WTC11 (cell line): ENCODE data around the gene PIEZO1. TPM values are rescaled to one million over a fixed set of nuclear protein-coding genes. Genes with fewer than 3 reads are reported as not detected.
A peak's percentile ranks its signal among the peaks of the same experiment; 100 is the strongest.

Experiments used
- ATAC-seq: fragments of 200-7000 bp; cut with Tn5 transposase; 2 replicates; pipeline ENCODE4 v1.10.0; 2021; ENCODE audit warnings: mild to moderate bottlenecking, moderate library complexity
- CTCF ChIA-PET: fragments of 300-600 bp; sonication (Branson Sonifier 250); formaldehyde crosslinking; loops from one replicate; lab custom pipeline; 2021; ENCODE audit warnings: antibody characterized with exemption; lab: Charles Lee
- POLR2A ChIA-PET: fragments of 350-600 bp; sonication (Branson Sonifier 250); formaldehyde crosslinking; loops from one replicate; lab custom pipeline; 2021; ENCODE audit warnings: antibody characterized with exemption; lab: Charles Lee
- DNase-seq: peaks from one replicate; pipeline ENCODE4 v3.0.0; 2021; ENCODE audit warnings: low spot score
- H3K27ac Mint-ChIP-seq: 2 replicates; pipeline ENCODE4 v1.8.0; 2021; ENCODE audit warnings: mixed read lengths
- H3K27me3 Mint-ChIP-seq: 2 replicates; pipeline ENCODE4 v1.8.0; 2021; ENCODE audit warnings: low read depth, mild to moderate bottlenecking, moderate library complexity, mixed read lengths
- H3K36me3 Mint-ChIP-seq: 2 replicates; pipeline ENCODE4 v1.8.0; 2021; ENCODE audit warnings: mixed read lengths
- H3K4me1 Mint-ChIP-seq: 2 replicates; pipeline ENCODE4 v1.8.0; 2022; ENCODE audit warnings: mixed read lengths
- H3K4me3 Mint-ChIP-seq: 2 replicates; pipeline ENCODE4 v1.8.0; 2021; ENCODE audit warnings: mild to moderate bottlenecking, moderate library complexity, mixed read lengths
- H3K9me3 Mint-ChIP-seq: 2 replicates; pipeline ENCODE4 v1.8.0; 2021; ENCODE audit warnings: mixed read lengths
- AFF4 ChIP-seq: sonication (generic); formaldehyde crosslinking; IDR thresholded peaks from 2 replicates; pipeline ENCODE4 v1.8.1; 2023; ENCODE audit warnings: mild to moderate bottlenecking, missing genetic modification reagents, borderline replicate concordance
- ATF2 ChIP-seq: sonication (generic); formaldehyde crosslinking; IDR thresholded peaks from 2 replicates; pipeline ENCODE4 v1.8.1; 2022; ENCODE audit warnings: low read depth, missing genetic modification reagents, borderline replicate concordance
- ATF3 ChIP-seq: sonication (generic); formaldehyde crosslinking; conservative IDR thresholded peaks from 2 replicates; pipeline ENCODE4 v1.8.1; 2022; ENCODE audit warnings: mild to moderate bottlenecking, missing genetic modification reagents
- HMGA2 ChIP-seq: fragments of 250-450 bp; sonication (Bioruptor Pico); IDR thresholded peaks from 2 replicates; pipeline ENCODE4 v1.4.0; 2021; ENCODE audit warnings: mild to moderate bottlenecking, moderate library complexity
- MYBL2 ChIP-seq: sonication (generic); formaldehyde crosslinking; IDR thresholded peaks from 2 replicates; pipeline ENCODE4 v1.8.1; 2023; ENCODE audit warnings: mild to moderate bottlenecking, moderate library complexity, missing genetic modification reagents
- PREB ChIP-seq: sonication (generic); formaldehyde crosslinking; IDR thresholded peaks from 2 replicates; pipeline ENCODE4 v1.8.1; 2022; ENCODE audit warnings: mild to moderate bottlenecking, missing genetic modification reagents, moderate library complexity, borderline replicate concordance
- RELA ChIP-seq: sonication (generic); formaldehyde crosslinking; IDR thresholded peaks from 2 replicates; pipeline ENCODE4 v1.8.1; 2022; ENCODE audit warnings: missing genetic modification reagents, mild to moderate bottlenecking, borderline replicate concordance
- RORB ChIP-seq: fragments of 250-450 bp; sonication (Bioruptor Pico); IDR thresholded peaks from 2 replicates; pipeline ENCODE4 v1.9.0; 2021; ENCODE audit warnings: mild to moderate bottlenecking
- SMAD3 ChIP-seq: sonication (generic); formaldehyde crosslinking; IDR thresholded peaks from 2 replicates; pipeline ENCODE4 v1.8.0; 2022; ENCODE audit warnings: missing genetic modification reagents, mild to moderate bottlenecking, borderline replicate concordance
- TCF7 ChIP-seq: sonication (generic); formaldehyde crosslinking; IDR thresholded peaks from 2 replicates; pipeline ENCODE4 v1.8.0; 2022; ENCODE audit warnings: mild to moderate bottlenecking, low read depth, missing genetic modification reagents, moderate library complexity
- USF1 ChIP-seq: sonication (generic); formaldehyde crosslinking; IDR thresholded peaks from 2 replicates; pipeline ENCODE4 v1.8.0; 2022; ENCODE audit warnings: mild to moderate bottlenecking, missing genetic modification reagents
- ZSCAN18 ChIP-seq: fragments of 250-450 bp; sonication (Bioruptor Pico); IDR thresholded peaks from 2 replicates; pipeline ENCODE4 v2.1.2; 2022; ENCODE audit warnings: mild to moderate bottlenecking, moderate library complexity
- total RNA-seq: library from RNA; stranded (reverse); gene quantifications from 3 replicates; pipeline ENCODE4 v1.2.3, GENCODE V29; 2021

The PIEZO1 gene
- total RNA-seq, 1 experiment from 2014 or later = 71.3 TPM

- TF ChIP-seq ZSCAN18 (no peak), RORB (CRISPR knock-in tag) (no peak), USF1 (CRISPR knock-in tag) (no peak), PREB (no peak), RELA (no peak), ATF3 (CRISPR knock-in tag) (no peak), ATF2 (CRISPR knock-in tag) (no peak), HMGA2 (CRISPR knock-in tag) (no peak), AFF4 (CRISPR knock-in tag) (no peak)
Measured at GRCh38 chr16:88758227-88758943, 26.6 kb downstream of the PIEZO1 start (continued).

GRCh38 chr16:88755745-88756443, 29.1 kb downstream of the PIEZO1 start:
- Mint-ChIP-seq H3K27ac (no peak overlapping the region), H3K27me3 (no peaks in the 10 kb centered on the region)
- TF ChIP-seq SMAD3 (CRISPR knock-in tag) (no peak), USF1 (CRISPR knock-in tag) (no peak), RELA (peak; percentile 26; the same call in 1 of the 2 replicates), HMGA2 (CRISPR knock-in tag) (no peak), TCF7 (no peak), MYBL2 (no peak)
- TF ChIP-seq, all 79 proteins: peak for 1
- Mint-ChIP-seq H3K36me3 (no peaks in the 10 kb centered on the region), H3K4me1 (peaks cover 18% of the 10 kb centered on the region), H3K9me3 (no peaks in the 10 kb centered on the region), H3K4me3 (no peak overlapping the region)
- ATAC-seq (no peak), DNase-seq (no peak)
- POLR2A ChIA-PET = interaction anchor here (0.7 to 2.8 kb wide), 3 partner anchors 7 to 18 kb away, joined by 3 to 10 read pairs (median 4); no protein-coding TSS in a partner anchor
- CTCF ChIA-PET = interaction anchor here (0.5 to 9.0 kb wide), 23 partner anchors 11 to 646 kb away, joined by 3 to 185 read pairs (median 5); partner anchors contain the start of genes APRT, MVD and PIEZO1
